Stimulated activated CD8-positive, alpha-beta memory T cell treated with anti-CD3 and anti-CD28 coated beads, Interleukin-2, amount 100 ng/mL, for 1 hour (primary cell): ENCODE measurements around the gene TRIP12.
"Not testable (repeated sequence)": the region's sequence is repeated elsewhere in the genome, so short reads cannot be mapped to it uniquely, and the experiment has no call there.

Experiments used
- DNase-seq, 2 donors: peaks; one replicate each; pipeline ENCODE4 v3.0.0-alpha.2; 2020; ENCODE audit warnings: low read depth in 2 of 2

Gene TRIP12

DNA sequence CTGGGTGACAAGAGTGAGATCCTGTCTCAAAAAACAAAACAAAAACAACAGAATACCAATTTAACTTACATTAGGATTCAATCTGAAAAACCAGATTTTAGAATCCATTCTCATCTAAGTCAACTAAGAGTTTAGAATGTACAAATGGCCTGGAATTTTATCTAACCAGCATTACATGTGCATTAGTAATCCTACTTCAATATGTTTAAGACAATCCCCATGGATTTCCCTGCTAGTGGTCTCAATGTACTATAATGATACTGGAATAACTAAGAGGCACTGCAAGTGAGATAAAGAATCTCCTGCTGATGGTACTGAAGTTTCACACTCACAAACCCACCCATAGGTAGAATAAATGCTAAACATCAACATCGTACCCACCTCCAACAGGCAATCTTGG, 153.6 kb downstream of the TRIP12 start:
- DNase-seq, result no peak

- DNase-seq, result no peak
These were observed 156.1 kb downstream of the TRIP12 start for GRCh38 chr2:229765721-229766120.

- DNase-seq, result no peak
These were observed 160.1 kb downstream of the TRIP12 start for GRCh38 chr2:229761663-229762062.

DNA sequence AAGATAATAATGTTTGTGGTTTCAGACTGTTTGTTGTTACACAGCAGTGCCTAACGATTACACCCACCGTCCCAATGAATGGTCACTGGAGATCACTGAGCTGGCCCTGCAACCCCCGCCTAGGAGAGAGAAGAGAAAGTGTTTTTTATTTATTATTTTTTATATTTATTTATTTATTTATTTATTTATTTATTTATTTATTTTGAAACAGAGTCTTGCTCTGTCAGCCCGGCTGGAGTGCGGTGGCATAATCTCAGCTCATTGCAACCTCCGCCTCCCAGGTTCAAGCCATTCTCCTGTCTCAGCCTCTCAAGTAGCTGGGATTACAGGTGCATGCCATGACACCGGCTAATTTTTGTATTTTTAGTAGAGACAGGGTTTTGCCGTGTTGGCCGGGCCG, 164.3 kb downstream of the TRIP12 start:
- DNase-seq, result not testable (repeated sequence)

- DNase-seq, result no peak
These were observed 168.7 kb downstream of the TRIP12 start for GRCh38 chr2:229752970-229753729.

DNA sequence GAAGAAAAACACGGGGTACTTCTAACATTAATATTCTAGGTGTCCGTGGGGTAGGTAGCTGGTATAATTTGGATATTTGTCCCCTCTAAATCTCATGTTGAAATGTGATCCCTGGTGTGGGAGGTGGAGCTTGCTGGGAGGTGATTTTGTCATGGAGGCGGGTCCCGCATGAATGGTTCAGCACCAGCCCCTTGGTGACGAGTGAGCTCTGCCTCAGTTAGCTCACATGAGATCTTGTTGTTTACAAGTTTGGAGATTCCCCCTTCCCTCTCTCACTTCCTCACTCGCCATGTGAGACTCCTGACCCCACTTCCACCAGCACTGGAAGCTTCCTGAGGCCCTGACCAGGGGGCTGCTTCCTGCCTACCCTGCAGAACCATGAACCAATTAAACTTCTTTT, 172.0 kb downstream of the TRIP12 start:
- no peak for DNase-seq

GRCh38 chr2:229748950-229749349, 172.9 kb downstream of the TRIP12 start:
- DNase-seq, result no peak

- not testable (repeated sequence) for DNase-seq
These were observed 179.1 kb downstream of the TRIP12 start for GRCh38 chr2:229742691-229743090.

GRCh38 chr2:229740279-229740678, 181.5 kb downstream of the TRIP12 start:
- DNase-seq, result no peak

DNA sequence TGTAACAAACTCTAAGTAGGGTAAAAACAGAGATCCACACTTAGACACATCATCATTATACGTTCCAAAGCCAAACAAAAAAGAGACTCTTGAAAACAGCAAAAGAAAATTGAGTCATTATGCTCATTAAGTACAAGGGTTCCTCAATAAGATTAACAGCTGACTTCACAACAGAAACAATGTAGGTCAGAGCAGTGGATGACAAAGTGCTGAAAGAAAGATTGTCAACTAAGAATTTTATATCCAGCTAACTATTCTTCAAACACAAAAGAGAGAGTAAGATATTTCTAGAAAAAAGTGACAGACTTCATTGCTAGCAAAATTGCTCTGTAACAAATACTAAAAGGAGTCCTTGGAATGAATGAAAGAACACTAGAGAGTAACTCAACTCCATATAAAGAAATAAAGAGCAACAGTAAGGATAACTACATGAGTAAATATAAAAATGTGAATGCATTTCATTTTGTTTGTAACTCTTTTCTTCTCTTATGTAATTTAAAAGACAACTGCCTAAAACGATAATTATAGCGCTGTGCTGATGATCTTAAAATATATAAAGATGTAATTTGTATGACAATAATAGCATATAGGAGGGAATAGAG, 183.7 kb downstream of the TRIP12 start:
- DNase-seq, result no peak

DNA sequence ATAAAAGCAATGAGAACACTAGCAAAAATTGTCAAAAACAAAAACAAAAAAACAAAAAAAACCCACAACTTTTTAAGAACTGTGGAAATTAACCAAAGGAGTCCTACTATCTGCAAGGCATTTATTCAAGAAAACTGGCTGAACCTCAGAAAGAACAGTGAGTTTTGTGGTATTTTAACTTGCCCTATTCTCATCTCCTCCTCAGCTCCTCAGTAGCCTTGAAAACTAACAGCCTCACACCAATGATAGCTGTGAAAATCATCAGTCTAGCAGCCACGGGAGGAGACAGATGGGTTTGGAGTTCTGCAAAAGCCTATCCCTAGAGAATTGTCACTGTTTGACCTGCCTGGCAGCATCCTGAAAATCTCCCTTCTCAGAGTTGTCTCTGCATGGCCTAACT, 187.4 kb downstream of the TRIP12 start:
- no peak for DNase-seq

- DNase-seq, result no peak
These were observed 188.1 kb downstream of the TRIP12 start for GRCh38 chr2:229733611-229734245.

DNA sequence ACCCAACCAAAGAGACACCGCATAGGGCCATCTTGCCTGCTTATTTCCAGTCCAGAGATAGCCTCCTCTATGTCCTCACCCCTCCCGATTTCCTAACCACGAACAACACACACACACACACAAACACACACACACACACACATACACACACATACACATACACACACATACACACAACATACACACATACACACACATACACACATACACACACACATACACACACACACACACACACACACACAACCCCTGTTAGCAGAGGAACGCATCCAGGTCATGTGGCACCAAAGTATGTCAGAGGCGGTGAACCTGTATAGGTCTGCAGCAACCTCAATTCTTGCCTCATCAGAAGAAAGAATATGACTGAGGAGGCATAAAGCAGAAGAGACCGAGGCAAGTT, 188.9 kb downstream of the TRIP12 start:
- no peak for DNase-seq

GRCh38 chr2:229731916-229732315, 189.9 kb downstream of the TRIP12 start:
- no peak for DNase-seq

DNA sequence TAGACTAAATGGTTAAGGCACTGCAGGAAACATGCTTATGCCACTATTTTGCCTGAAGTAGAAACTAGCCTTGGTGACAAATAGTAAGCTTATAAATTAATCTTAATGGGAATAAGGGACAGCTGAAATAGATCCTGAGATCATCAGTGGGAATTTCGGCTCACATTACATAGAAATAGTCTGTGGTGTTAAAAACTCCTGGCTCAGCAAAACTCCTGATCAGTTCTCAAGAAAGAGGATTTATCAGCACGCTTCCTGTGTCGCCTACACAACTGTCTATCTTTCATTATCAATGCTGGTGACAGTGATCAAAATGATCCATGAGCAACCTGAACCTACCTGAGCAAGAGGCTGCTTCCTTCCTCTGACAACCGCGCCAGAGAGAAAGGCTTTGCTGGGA, 190.4 kb downstream of the TRIP12 start:
- DNase-seq, result no peak

DNA sequence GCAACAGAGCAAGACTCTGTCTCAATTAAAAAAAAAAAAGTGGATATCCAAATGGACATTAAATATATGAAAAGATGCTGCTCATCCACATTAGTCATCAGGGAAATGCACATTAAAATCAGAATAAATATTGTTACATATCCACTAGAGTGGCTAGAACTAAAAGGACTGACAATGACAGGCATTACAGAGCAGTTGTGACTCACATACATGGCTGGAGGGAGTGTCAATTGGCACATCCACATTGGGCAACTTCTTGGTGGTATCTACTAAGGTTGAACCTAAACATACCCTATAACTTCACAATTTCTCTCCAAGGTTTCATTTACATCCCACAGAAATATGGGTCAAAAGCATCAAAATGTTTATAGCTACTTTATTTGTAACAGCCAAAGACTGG, 193.4 kb downstream of the TRIP12 start:
- DNase-seq, result no peak

GRCh38 chr2:229726643-229727042, 195.2 kb downstream of the TRIP12 start:
- no peak for DNase-seq

DNA sequence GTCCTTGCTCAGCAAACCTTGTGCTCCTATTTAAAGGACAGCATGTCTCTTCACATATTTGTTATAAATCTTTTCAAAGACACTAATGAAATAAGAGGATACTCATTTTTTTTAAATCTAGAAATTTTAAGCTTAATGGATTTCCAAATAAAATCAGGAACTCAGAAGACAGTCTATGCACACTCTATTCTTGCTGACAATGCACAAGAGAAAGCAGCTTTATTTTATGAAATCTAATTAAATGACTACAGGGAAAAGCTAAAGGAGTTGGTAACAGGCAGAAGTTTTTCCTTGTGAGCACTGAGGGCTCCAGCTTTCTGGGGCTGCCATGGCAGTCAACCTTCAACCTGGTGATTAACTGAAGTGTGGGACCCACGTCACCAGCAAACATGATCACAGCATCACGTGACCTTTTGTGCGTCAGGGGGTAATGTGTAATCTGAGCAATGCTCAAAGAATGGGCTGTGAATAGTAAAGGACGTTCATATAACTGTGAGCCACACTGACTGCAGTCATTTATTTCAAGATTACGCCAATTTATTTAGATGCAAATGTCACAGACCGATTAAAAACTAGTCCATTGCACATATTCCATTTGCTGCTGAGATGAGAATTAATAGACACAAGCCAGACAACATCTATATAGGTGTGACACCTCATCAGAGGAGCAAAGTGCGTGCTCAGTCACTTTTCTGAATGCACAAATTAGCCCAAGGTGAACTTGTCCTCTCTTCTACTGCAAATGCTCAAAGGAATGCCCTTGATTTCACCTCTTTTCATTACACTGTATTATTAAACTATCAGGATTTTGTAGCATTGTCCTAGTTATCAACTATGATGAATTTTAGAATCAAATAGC, 195.9 kb downstream of the TRIP12 start:
- DNase-seq, result no peak

- DNase-seq, result not testable (repeated sequence)
These were observed 198.6 kb downstream of the TRIP12 start for GRCh38 chr2:229723192-229723591.

GRCh38 chr2:229719926-229720647, 201.7 kb downstream of the TRIP12 start:
- DNase-seq, result no peak

- no peak for DNase-seq
These were observed 203.8 kb downstream of the TRIP12 start for GRCh38 chr2:229718057-229718456.
